IPS-20b (cell line): ENCODE measurements around the gene SEMA4F.
A peak's percentile ranks its signal among the peaks of the same experiment; 100 is the strongest.

Experiments used
- H3K27ac ChIP-seq: one replicate; pipeline ENCODE4 v1.5.1; 2013; ENCODE audit warnings: low read length
- H3K27me3 ChIP-seq: 2 replicates; pipeline ENCODE4 v1.6.1; 2013; ENCODE audit warnings: mild to moderate bottlenecking, low read length, inconsistent platforms; ENCODE audit not compliant: insufficient read depth
- H3K36me3 ChIP-seq: 2 replicates; pipeline ENCODE4 v1.6.1; 2013; ENCODE audit warnings: low read depth, mild to moderate bottlenecking, inconsistent platforms, low read length, moderate library complexity; ENCODE audit not compliant: insufficient read depth
- H3K4me1 ChIP-seq: 2 replicates; pipeline ENCODE4 v1.6.1; 2013; ENCODE audit warnings: mild to moderate bottlenecking, control low read depth, inconsistent platforms, low read length, moderate library complexity; ENCODE audit not compliant: insufficient read depth
- H3K4me3 ChIP-seq: 2 replicates; pipeline ENCODE4 v1.5.1; 2013; ENCODE audit warnings: mild to moderate bottlenecking, low read length, inconsistent platforms
- H3K9ac ChIP-seq: 2 replicates; pipeline ENCODE4 v1.6.1; 2013; ENCODE audit warnings: low read depth, mild to moderate bottlenecking, inconsistent platforms, low read length, moderate library complexity
- H3K9me3 ChIP-seq: 2 replicates; pipeline ENCODE4 v1.6.1; 2013; ENCODE audit warnings: mild to moderate bottlenecking, low read depth, low read length, inconsistent platforms; ENCODE audit not compliant: insufficient read depth

The SEMA4F gene

GRCh38 chr2:74712223-74713053 lies 58.4 kb downstream of the SEMA4F start:
- H3K4me3 ChIP-seq = no peak overlapping the region
- no peaks in the 10 kb centered on the region for H3K9me3 ChIP-seq
- peaks cover 24% of the 10 kb centered on the region for H3K27me3 ChIP-seq
- no peaks in the 10 kb centered on the region for H3K4me1 ChIP-seq
- no peaks in the 10 kb centered on the region for H3K36me3 ChIP-seq
- H3K9ac ChIP-seq = no peak overlapping the region
- H3K27ac ChIP-seq = no peak overlapping the region

DNA sequence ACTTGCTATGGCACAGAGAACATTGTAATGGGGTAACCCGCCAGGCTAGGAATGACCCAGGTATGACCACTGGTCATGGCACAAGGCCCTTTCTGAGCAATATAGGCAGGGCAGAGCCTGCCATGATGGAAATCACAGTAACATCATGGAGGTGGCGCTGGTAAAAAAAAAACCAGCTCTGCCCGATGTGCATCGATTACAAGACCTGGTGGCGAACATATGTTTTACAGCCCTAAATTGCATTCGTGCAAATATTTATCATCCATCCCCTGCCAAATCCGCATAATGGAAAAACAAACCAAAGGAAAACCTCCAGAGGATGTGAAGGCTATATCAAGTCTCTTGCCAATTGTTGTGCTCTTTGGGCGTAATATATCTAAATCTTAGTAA lies 60.6 kb downstream of the SEMA4F start:
- H3K4me1 ChIP-seq = no peaks in the 10 kb centered on the region
- H3K4me3 ChIP-seq = no peak overlapping the region
- H3K27me3 ChIP-seq = peaks cover 35% of the 10 kb centered on the region
- H3K9ac ChIP-seq = no peak overlapping the region
- H3K36me3 ChIP-seq = no peaks in the 10 kb centered on the region
- H3K9me3 ChIP-seq = no peaks in the 10 kb centered on the region
- no peak overlapping the region for H3K27ac ChIP-seq

DNA sequence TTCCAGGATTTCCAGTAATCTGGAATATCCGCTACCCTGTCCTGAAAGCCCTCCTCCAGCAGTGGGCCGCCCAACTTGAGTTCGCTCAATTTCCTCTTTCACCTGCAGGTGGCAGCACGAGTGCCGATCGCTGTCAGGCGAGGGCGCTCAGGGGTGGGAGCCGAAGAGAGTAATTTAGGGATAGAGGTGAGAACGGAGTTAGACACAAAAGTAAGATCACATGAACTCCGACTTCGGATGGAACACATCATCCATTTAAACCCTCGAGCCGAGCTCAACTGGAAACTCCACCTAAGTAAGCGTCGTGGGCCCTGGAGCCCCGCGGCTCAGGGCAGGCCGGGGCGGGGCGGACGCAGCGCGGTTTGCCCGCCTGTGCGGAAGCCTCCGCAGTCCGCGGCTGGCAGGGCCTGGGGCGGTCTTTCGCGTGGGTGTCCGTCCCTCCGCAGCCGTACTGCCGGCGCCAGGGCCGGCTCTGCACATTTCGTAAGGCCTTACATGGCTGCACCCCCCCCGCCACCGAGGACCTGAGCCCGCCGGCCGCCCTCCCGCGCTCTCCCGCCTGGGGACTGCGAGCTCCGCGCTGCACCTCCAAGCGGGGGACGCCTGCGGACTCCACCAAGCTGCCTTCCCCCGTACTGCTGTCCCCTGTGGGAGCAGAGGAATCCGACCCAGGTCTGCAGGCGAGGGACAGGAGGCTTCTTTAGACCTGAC lies 61.2 kb downstream of the SEMA4F start:
- Histone ChIP-seq H3K9ac (peak overlapping the region; percentile 45; the same call in 1 of the 2 replicates), H3K4me3 (peak overlapping the region; percentile 75), H3K36me3 (no peaks in the 10 kb centered on the region), H3K9me3 (no peaks in the 10 kb centered on the region), H3K27me3 (peaks cover 35% of the 10 kb centered on the region), H3K27ac (no peak overlapping the region), H3K4me1 (no peaks in the 10 kb centered on the region)

- H3K4me1 ChIP-seq = no peaks in the 10 kb centered on the region
- H3K9me3 ChIP-seq = no peaks in the 10 kb centered on the region
- H3K9ac ChIP-seq = peak overlapping the region; percentile 45; the same call in 1 of the 2 replicates
- peak overlapping the region; percentile 75 for H3K4me3 ChIP-seq
- no peaks in the 10 kb centered on the region for H3K36me3 ChIP-seq
- H3K27ac ChIP-seq = no peak overlapping the region
- H3K27me3 ChIP-seq = peaks cover 35% of the 10 kb centered on the region
Measured at GRCh38 chr2:74715880-74716279, 61.8 kb downstream of the SEMA4F start.

DNA sequence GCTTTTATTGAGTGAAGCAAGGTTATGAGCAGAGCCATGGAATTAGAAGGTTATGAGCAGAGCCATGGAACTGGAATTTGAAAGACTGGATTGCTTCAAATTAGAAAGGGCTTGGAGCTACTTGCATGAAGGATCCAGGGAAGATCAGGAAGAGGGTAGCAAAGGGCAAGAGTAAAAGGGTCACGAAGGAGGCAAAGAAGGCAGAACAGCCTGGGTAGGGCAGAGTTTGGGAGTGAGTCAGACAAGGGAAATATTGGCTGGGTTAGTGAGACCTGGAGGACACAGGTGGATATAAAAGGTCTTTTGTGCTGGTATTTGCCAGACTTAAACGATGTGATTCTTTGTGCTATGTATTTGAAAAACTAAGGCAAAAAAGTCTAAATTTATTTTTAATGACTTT lies 65.0 kb downstream of the SEMA4F start:
- H3K9me3 ChIP-seq = no peaks in the 10 kb centered on the region
- H3K27ac ChIP-seq = no peak overlapping the region
- no peaks in the 10 kb centered on the region for H3K36me3 ChIP-seq
- peaks cover 35% of the 10 kb centered on the region for H3K27me3 ChIP-seq
- H3K4me1 ChIP-seq = no peaks in the 10 kb centered on the region
- no peak overlapping the region for H3K9ac ChIP-seq
- H3K4me3 ChIP-seq = no peak overlapping the region

GRCh38 chr2:74721316-74721715 lies 67.3 kb downstream of the SEMA4F start:
- no peak overlapping the region for H3K9ac ChIP-seq
- no peaks in the 10 kb centered on the region for H3K4me1 ChIP-seq
- no peaks in the 10 kb centered on the region for H3K9me3 ChIP-seq
- H3K4me3 ChIP-seq = no peak overlapping the region
- H3K27ac ChIP-seq = no peak overlapping the region
- H3K36me3 ChIP-seq = no peaks in the 10 kb centered on the region
- peaks cover 23% of the 10 kb centered on the region for H3K27me3 ChIP-seq

- Histone ChIP-seq H3K4me3 (no peak overlapping the region), H3K4me1 (no peaks in the 10 kb centered on the region), H3K9ac (no peak overlapping the region)
Measured at GRCh38 chr2:74724496-74724895, 70.4 kb downstream of the SEMA4F start.

DNA sequence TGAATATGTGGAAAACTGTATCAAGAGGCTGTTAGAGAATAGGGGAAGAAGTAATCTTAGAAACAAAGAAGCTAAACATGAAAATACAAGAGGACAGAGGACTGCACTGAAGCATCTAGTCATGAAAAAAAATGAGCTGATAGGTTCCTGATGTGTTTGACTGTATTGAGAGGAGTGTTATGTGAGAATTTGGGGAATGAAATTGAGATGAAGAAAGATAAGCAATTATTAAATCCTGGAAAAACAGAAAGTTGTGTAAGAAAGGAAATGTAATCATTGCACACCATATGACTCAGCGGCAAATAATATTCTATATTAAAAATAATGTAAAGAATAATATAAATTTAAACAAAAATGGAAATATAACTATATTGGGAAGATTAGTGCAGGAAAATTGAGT lies 71.2 kb downstream of the SEMA4F start:
- Histone ChIP-seq H3K27me3 (no peaks in the 10 kb centered on the region), H3K9ac (no peak overlapping the region), H3K27ac (no peak overlapping the region), H3K36me3 (no peaks in the 10 kb centered on the region), H3K4me1 (no peaks in the 10 kb centered on the region), H3K4me3 (no peak overlapping the region), H3K9me3 (no peaks in the 10 kb centered on the region)

More at GRCh38 chr2:74724496-74724895, 70.4 kb downstream of the SEMA4F start:
- no peaks in the 10 kb centered on the region for H3K27me3 ChIP-seq
- no peaks in the 10 kb centered on the region for H3K36me3 ChIP-seq
- no peak overlapping the region for H3K27ac ChIP-seq
- no peaks in the 10 kb centered on the region for H3K9me3 ChIP-seq

GRCh38 chr2:74728842-74729241 lies 74.8 kb downstream of the SEMA4F start:
- no peaks in the 10 kb centered on the region for H3K9me3 ChIP-seq
- no peaks in the 10 kb centered on the region for H3K4me1 ChIP-seq
- H3K27me3 ChIP-seq = no peaks in the 10 kb centered on the region
- no peaks in the 10 kb centered on the region for H3K36me3 ChIP-seq
- no peak overlapping the region for H3K4me3 ChIP-seq
- no peak overlapping the region for H3K27ac ChIP-seq
- H3K9ac ChIP-seq = no peak overlapping the region

DNA sequence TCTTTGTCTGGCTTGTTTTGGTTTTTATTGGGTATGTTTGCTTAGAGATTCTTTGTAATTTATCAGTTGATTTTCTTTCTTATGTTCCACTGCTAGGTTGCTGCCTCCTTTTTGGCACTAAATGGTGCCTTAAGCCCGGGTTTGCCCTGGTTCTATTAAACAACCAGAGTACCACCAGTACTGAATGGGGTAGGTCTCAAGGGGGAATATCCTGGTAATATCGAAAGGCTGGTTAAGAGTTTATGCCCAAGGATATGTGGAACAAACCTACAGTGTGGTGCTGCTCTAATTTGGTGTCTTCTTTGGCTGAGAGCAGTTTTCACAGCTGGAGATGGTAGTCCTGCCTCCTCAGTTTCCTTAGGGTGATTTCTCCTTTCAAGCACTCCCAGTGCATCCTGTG lies 76.5 kb downstream of the SEMA4F start:
- Histone ChIP-seq H3K4me3 (no peak overlapping the region), H3K9me3 (no peaks in the 10 kb centered on the region), H3K36me3 (no peaks in the 10 kb centered on the region), H3K9ac (no peak overlapping the region), H3K4me1 (peaks cover 12% of the 10 kb centered on the region; the same call in 1 of the 2 replicates), H3K27me3 (no peaks in the 10 kb centered on the region), H3K27ac (no peak overlapping the region)
